Breast epithelium (tissue), 4 donors: Measurements from ENCODE around the gene CNBD2. TPM values are rescaled to one million over a fixed set of nuclear protein-coding genes. Genes with fewer than 3 reads are reported as not detected.
A peak's percentile ranks its signal among the peaks of the same experiment; 100 is the strongest.

ENCODE experiments used
- DNase-seq, 2 donors: peaks; one replicate each; pipeline ENCODE4 v3.0.0-alpha.2; 2019; ENCODE audit warnings: low spot score in 2 of 2
- H3K27ac ChIP-seq, 2 donors: fragments of 200-600 bp; sonication (generic) in 1 of 2; one replicate each; pipeline ENCODE4 v1.5.1; 2016 to 2019; ENCODE audit warnings: mild to moderate bottlenecking in 1 of 2
- H3K27me3 ChIP-seq, 2 donors: fragments of 200-600 bp; sonication (generic) in 1 of 2; one replicate each; pipeline versions ENCODE4 v1.5.1 to v1.6.0; 2017 to 2019; ENCODE audit warnings: control low read depth in 1 of 2, mild to moderate bottlenecking in 1 of 2
- H3K36me3 ChIP-seq: fragments of 200-600 bp; one replicate; pipeline ENCODE4 v1.5.1; 2019
- H3K4me1 ChIP-seq, 2 donors: fragments of 200-600 bp; sonication (generic); one replicate each; pipeline ENCODE4 v1.5.1; 2016 to 2019; ENCODE audit warnings: control low read depth in 1 of 2
- H3K4me3 ChIP-seq, 3 donors: fragments of 200-600 bp; sonication (generic); 1 replicate in 2 of 3; 2 replicates in 1 of 3; pipeline ENCODE4 v1.5.1; 2016 to 2019; ENCODE audit warnings: mild to moderate bottlenecking in 3 of 3, moderate library complexity in 2 of 3
- H3K9me3 ChIP-seq, 2 donors: fragments of 200-600 bp; sonication (generic) in 1 of 2; one replicate each; pipeline ENCODE4 v1.5.1; 2016 to 2019; ENCODE audit warnings: control low read depth in 1 of 2
- CTCF ChIP-seq, 3 donors: fragments of 450-650 bp; IDR thresholded peaks; one replicate each; pipeline ENCODE4 v1.5.1; 2016 to 2017; ENCODE audit warnings: antibody characterized with exemption in 3 of 3, mild to moderate bottlenecking in 3 of 3, moderate library complexity in 3 of 3
- POLR2A ChIP-seq: fragments of 450-650 bp; IDR thresholded peaks from one replicate; pipeline ENCODE4 v1.6.1; 2016; ENCODE audit warnings: antibody characterized with exemption, mild to moderate bottlenecking, moderate library complexity
- POLR2AphosphoS5 ChIP-seq, 3 donors: sonication (generic); formaldehyde crosslinking; IDR thresholded peaks; one replicate each; pipeline ENCODE4 v1.6.1; 2017; ENCODE audit warnings: antibody characterized with exemption in 3 of 3
- intact Hi-C: fragments of 100-400 bp; cut with DNase I; formaldehyde crosslinking; loops from one replicate; pipeline ENCODE4 v1.15.1; 2023; ENCODE audit warnings: low total_unique reads
- total RNA-seq, 3 donors: library from RNA; depleted of rRNA; stranded (reverse); fragments of >200 nt; gene quantifications; one replicate each; pipeline ENCODE4 v1.1.0, GENCODE V29; 2016

Gene CNBD2
- total RNA-seq, 3 donors from 2014 or later: 2.2 to 6.7 (median 2.3) TPM

DNA sequence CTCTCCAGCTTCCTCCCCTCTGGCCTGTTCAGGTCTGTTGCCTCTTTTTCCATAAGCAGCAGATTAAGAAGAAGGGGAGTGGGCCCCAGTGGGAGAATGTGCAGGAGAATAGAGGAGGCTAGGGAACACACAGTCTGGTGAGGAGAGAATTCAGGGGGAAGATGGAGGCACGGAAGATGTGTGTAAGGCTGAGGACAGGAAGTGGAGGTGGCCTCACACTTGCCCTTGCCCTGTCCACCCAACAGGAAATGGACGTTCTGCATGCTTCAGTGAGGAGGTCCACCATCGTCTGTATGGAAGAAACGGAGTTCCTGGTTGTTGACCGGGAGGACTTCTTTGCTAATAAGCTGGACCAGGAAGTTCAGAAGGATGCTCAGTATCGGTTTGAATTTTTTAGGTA, 16.0 kb downstream of the CNBD2 start:
- H3K4me3 ChIP-seq: no peak overlapping the region
- H3K36me3 ChIP-seq: no peaks in the 10 kb centered on the region
- no peak overlapping the region for H3K27ac ChIP-seq
- H3K27me3 ChIP-seq: no peaks in the 10 kb centered on the region
- H3K9me3 ChIP-seq: no peaks in the 10 kb centered on the region
- H3K4me1 ChIP-seq: no peaks in the 10 kb centered on the region
- TF ChIP-seq CTCF (IDR thresholded peaks at IDR 0.05) (no peak), POLR2A (no peak), POLR2AphosphoS5 (IDR thresholded peaks at IDR 0.05) (no peak)
- intact Hi-C loops: no loop called here
- no peak for DNase-seq

GRCh38 chr20:35985806-35986205, 17.4 kb downstream of the CNBD2 start:
- intact Hi-C loops: no loop called here
- DNase-seq: no peak
- no peak overlapping the region for H3K27ac ChIP-seq
- TF ChIP-seq POLR2AphosphoS5 (IDR thresholded peaks at IDR 0.05) (no peak), CTCF (IDR thresholded peaks at IDR 0.05) (no peak), POLR2A (no peak)
- no peaks in the 10 kb centered on the region for H3K36me3 ChIP-seq
- no peaks in the 10 kb centered on the region for H3K9me3 ChIP-seq
- H3K4me3 ChIP-seq: no peak overlapping the region
- no peaks in the 10 kb centered on the region for H3K4me1 ChIP-seq
- no peaks in the 10 kb centered on the region for H3K27me3 ChIP-seq

GRCh38 chr20:35988910-35989463, 20.6 kb downstream of the CNBD2 start:
- Histone ChIP-seq H3K4me3 (no peak overlapping the region), H3K9me3 (no peaks in the 10 kb centered on the region), H3K36me3 (no peaks in the 10 kb centered on the region), H3K27ac (no peak overlapping the region), H3K4me1 (no peaks in the 10 kb centered on the region), H3K27me3 (no peaks in the 10 kb centered on the region)
- DNase-seq: no peak
- intact Hi-C loops: no loop called here
- TF ChIP-seq POLR2A (no peak), CTCF (IDR thresholded peaks at IDR 0.05) (no peak)

- peak in 2 of 3 donors; percentile 24 to 32 for TF ChIP-seq CTCF (IDR thresholded peaks at IDR 0.05)
- TF ChIP-seq POLR2A: no peak
- no peak for TF ChIP-seq POLR2AphosphoS5 (IDR thresholded peaks at IDR 0.05)
- intact Hi-C loops: no loop called here
- no peaks in the 10 kb centered on the region for H3K4me1 ChIP-seq
- no peak overlapping the region for H3K4me3 ChIP-seq
- DNase-seq: no peak
- H3K36me3 ChIP-seq: no peaks in the 10 kb centered on the region
- H3K27ac ChIP-seq: no peak overlapping the region
- no peaks in the 10 kb centered on the region for H3K9me3 ChIP-seq
- no peaks in the 10 kb centered on the region for H3K27me3 ChIP-seq
Measured at GRCh38 chr20:35991142-35991771, 22.9 kb downstream of the CNBD2 start.

DNA sequence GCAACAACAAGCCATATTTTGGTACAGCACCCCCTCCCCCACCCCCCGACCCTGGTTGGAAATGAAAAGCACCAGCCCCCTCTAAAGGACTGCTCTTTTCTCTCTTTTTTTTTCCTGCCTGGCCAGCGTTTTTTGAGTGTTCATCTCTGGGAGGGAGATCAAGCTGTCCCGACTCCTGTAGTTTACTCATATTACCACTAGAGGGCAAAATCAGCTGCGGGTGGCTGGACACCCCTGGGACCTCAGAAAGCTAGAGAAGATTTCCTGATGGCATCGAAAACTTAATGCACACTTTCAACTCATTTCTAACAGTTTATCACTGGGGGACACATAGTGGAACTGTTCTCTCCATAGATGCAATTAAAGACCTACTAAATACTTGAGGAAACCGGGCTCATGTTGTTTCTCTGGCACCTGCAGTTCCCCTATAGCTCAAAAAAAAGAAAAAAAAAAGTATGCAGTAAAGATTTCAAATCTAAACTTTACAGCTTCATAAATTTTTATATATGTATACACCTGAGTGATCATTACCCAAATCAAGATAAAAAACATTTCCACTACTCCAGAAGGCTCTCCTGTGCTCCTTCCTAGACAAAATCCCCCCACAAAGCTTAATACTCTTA, 24.4 kb downstream of the CNBD2 start:
- no peaks in the 10 kb centered on the region for H3K4me1 ChIP-seq
- H3K9me3 ChIP-seq: no peaks in the 10 kb centered on the region
- no peak overlapping the region for H3K27ac ChIP-seq
- peak in 1 of 2 donors; percentile 28 for DNase-seq
- no peak overlapping the region for H3K4me3 ChIP-seq
- no peaks in the 10 kb centered on the region for H3K36me3 ChIP-seq
- TF ChIP-seq CTCF (IDR thresholded peaks at IDR 0.05): peak; percentile 78 to 87 (median 81)
- TF ChIP-seq POLR2A: no peak
- TF ChIP-seq POLR2AphosphoS5 (IDR thresholded peaks at IDR 0.05): no peak
- intact Hi-C loops: no loop called here
- no peaks in the 10 kb centered on the region for H3K27me3 ChIP-seq
